Neural cell (in vitro differentiated cells): Measurements from ENCODE around the gene PTPRN2. TPM values are rescaled to one million over a fixed set of nuclear protein-coding genes. Genes with fewer than 3 reads are reported as not detected.

Experiments used
- H2AFZ ChIP-seq: fragments of 200-600, 300-800 bp; sonication (generic), shearing (Covaris generic); 2 replicates; pipeline ENCODE4 v1.6.0; 2014; ENCODE audit warnings: low read depth, mild to moderate bottlenecking, antibody characterized with exemption, low read length, moderate library complexity
- H3F3A ChIP-seq: fragments of 200-600 bp; shearing (Covaris generic); 2 replicates; pipeline ENCODE4 v1.6.1; 2016; ENCODE audit warnings: mild to moderate bottlenecking, moderate library complexity, mixed read lengths, antibody characterized with exemption, low read length; ENCODE audit not compliant: insufficient read depth, poor library complexity, severe bottlenecking
- H3K27ac ChIP-seq: fragments of 200-600, 300-800 bp; sonication (generic), shearing (Covaris generic); 2 replicates; pipeline ENCODE4 v1.5.1; 2014; ENCODE audit warnings: mild to moderate bottlenecking, low read length, moderate library complexity
- H3K27me3 ChIP-seq: fragments of 300-800, 200-600 bp; sonication (generic), shearing (Covaris generic); 2 replicates; pipeline ENCODE4 v1.6.0; 2014; ENCODE audit warnings: mild to moderate bottlenecking, low read depth, low read length, moderate library complexity; ENCODE audit not compliant: insufficient read depth
- H3K36me3 ChIP-seq: fragments of 300-800, 200-600 bp; sonication (generic), shearing (Covaris generic); 2 replicates; pipeline ENCODE4 v1.5.1; 2014; ENCODE audit warnings: mild to moderate bottlenecking, antibody characterized with exemption, low read length, moderate library complexity; ENCODE audit not compliant: insufficient read depth
- H3K4me2 ChIP-seq: fragments of 300-800, 200-600 bp; sonication (generic), shearing (Covaris generic); 2 replicates; pipeline ENCODE4 v1.6.0; 2014; ENCODE audit warnings: mild to moderate bottlenecking, low read length
- H3K4me3 ChIP-seq: fragments of 300-800, 200-600 bp; sonication (generic), shearing (Covaris generic); 2 replicates; pipeline ENCODE4 v1.5.1; 2014; ENCODE audit warnings: mild to moderate bottlenecking, low read length, moderate library complexity
- H3K79me2 ChIP-seq: fragments of 200-600 bp; shearing (Covaris generic); replicated peaks from 2 replicates; pipeline ENCODE4 v1.6.0; 2014; ENCODE audit warnings: mild to moderate bottlenecking, low read length, moderate library complexity; ENCODE audit not compliant: insufficient read depth
- H3K9ac ChIP-seq: fragments of 300-800, 200-600 bp; sonication (generic), shearing (Covaris generic); 2 replicates; pipeline ENCODE4 v1.6.1; 2016; ENCODE audit warnings: mild to moderate bottlenecking, low read length, mixed read lengths
- H3K9me2 ChIP-seq: fragments of 200-600 bp; shearing (Covaris generic); 2 replicates; pipeline ENCODE4 v1.6.1; 2016; ENCODE audit warnings: mild to moderate bottlenecking, low read length, mixed read lengths; ENCODE audit not compliant: insufficient read depth
- H3K9me3 ChIP-seq: fragments of 200-600, 300-800 bp; sonication (generic), shearing (Covaris generic); 2 replicates; pipeline ENCODE4 v1.6.1; 2016; ENCODE audit warnings: mild to moderate bottlenecking, mixed run types, low read length, moderate library complexity, mixed read lengths
- H4K20me1 ChIP-seq: fragments of 200-600 bp; shearing (Covaris generic); 2 replicates; pipeline ENCODE4 v1.6.1; 2016; ENCODE audit warnings: mild to moderate bottlenecking, mixed run types; ENCODE audit not compliant: insufficient read depth
- EP300 ChIP-seq: fragments of 450-650 bp; conservative IDR thresholded peaks from 2 replicates; pipeline ENCODE4 v1.6.1; 2014; ENCODE audit warnings: antibody characterized with exemption, mild to moderate bottlenecking, moderate library complexity; ENCODE audit not compliant: poor library complexity, severe bottlenecking
- EZH2 ChIP-seq: fragments of 200-600, 300-800 bp; shearing (Covaris generic), sonication (generic); IDR thresholded peaks from 2 replicates; pipeline ENCODE4 v1.6.1; 2014; ENCODE audit warnings: antibody characterized with exemption, low read length, borderline replicate concordance, mild to moderate bottlenecking; ENCODE audit not compliant: insufficient read depth, poor library complexity, severe bottlenecking
- MXI1 ChIP-seq: fragments of 450-650 bp; conservative IDR thresholded peaks from 2 replicates; pipeline ENCODE4 v1.6.1; 2014; ENCODE audit warnings: antibody characterized with exemption, mild to moderate bottlenecking; ENCODE audit not compliant: poor library complexity, severe bottlenecking
- POLR2AphosphoS5 ChIP-seq: IDR thresholded peaks from 2 replicates; pipeline ENCODE4 v1.6.1; 2012
- RAD21 ChIP-seq: fragments of 450-650 bp; conservative IDR thresholded peaks from 2 replicates; pipeline ENCODE4 v1.6.1; 2014; ENCODE audit warnings: antibody characterized with exemption, mild to moderate bottlenecking, moderate library complexity
- REST ChIP-seq: IDR thresholded peaks from 2 replicates; pipeline ENCODE4 v1.6.1; 2012; ENCODE audit warnings: borderline replicate concordance
- SMC3 ChIP-seq: fragments of 450-650 bp; conservative IDR thresholded peaks from 2 replicates; pipeline ENCODE4 v1.6.1; 2014; ENCODE audit warnings: antibody characterized with exemption, mild to moderate bottlenecking, moderate library complexity; ENCODE audit not compliant: poor library complexity
- TAF1 ChIP-seq: IDR thresholded peaks from 2 replicates; pipeline ENCODE4 v1.6.1; 2012; ENCODE audit warnings: low read depth
- polyA plus RNA-seq: library from polyadenylated mRNA; depleted of rRNA; stranded (reverse); fragments of >200 nt; gene quantifications from 2 replicates; pipeline ENCODE4 v1.2.3, GENCODE V29; 2014
- TF ChIP-seq, protein P1 (sequence below): fragments of 450-650 bp; IDR thresholded peaks from 2 replicates; pipeline ENCODE4 v1.5.1; 2014; ENCODE audit warnings: antibody characterized with exemption, mild to moderate bottlenecking, moderate library complexity; ENCODE audit not compliant: poor library complexity, severe bottlenecking

Gene PTPRN2
- polyA plus RNA-seq, 1 donor from 2014 or later: 31.0 TPM

GRCh38 chr7:158592541-158592940, 4.9 kb upstream of the PTPRN2 start:
- Histone ChIP-seq H3K9me3 (no peaks in the 10 kb centered on the region), H3K4me2 (no peak overlapping the region), H3K36me3 (no peaks in the 10 kb centered on the region), H3K27me3 (peaks cover 20% of the 10 kb centered on the region), H3K27ac (no peak overlapping the region), H3K9ac (no peak overlapping the region), H4K20me1 (no peaks in the 10 kb centered on the region), H3F3A (peaks cover 3% of the 10 kb centered on the region), H3K79me2 (no peaks in the 10 kb centered on the region), H2AFZ (no peak overlapping the region), H3K9me2 (no peaks in the 10 kb centered on the region), H3K4me3 (no peak overlapping the region)
- no peak for TF ChIP-seq RAD21
- TF ChIP-seq EP300: no peak
- no peak for TF ChIP-seq REST
- no peak for TF ChIP-seq MXI1
- TF ChIP-seq SMC3: no peak
- TF ChIP-seq TAF1: no peak
- TF ChIP-seq, protein P1, sequence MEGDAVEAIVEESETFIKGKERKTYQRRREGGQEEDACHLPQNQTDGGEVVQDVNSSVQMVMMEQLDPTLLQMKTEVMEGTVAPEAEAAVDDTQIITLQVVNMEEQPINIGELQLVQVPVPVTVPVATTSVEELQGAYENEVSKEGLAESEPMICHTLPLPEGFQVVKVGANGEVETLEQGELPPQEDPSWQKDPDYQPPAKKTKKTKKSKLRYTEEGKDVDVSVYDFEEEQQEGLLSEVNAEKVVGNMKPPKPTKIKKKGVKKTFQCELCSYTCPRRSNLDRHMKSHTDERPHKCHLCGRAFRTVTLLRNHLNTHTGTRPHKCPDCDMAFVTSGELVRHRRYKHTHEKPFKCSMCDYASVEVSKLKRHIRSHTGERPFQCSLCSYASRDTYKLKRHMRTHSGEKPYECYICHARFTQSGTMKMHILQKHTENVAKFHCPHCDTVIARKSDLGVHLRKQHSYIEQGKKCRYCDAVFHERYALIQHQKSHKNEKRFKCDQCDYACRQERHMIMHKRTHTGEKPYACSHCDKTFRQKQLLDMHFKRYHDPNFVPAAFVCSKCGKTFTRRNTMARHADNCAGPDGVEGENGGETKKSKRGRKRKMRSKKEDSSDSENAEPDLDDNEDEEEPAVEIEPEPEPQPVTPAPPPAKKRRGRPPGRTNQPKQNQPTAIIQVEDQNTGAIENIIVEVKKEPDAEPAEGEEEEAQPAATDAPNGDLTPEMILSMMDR: no peak
- TF ChIP-seq POLR2AphosphoS5: no peak
- no peak for TF ChIP-seq EZH2

GRCh38 chr7:158591944-158592343, 4.3 kb upstream of the PTPRN2 start:
- H3K4me3 ChIP-seq: no peak overlapping the region
- no peaks in the 10 kb centered on the region for H3K36me3 ChIP-seq
- no peak overlapping the region for H3K4me2 ChIP-seq
- TF ChIP-seq EP300: no peak
- no peak for TF ChIP-seq SMC3
- TF ChIP-seq RAD21: no peak
- TF ChIP-seq, protein P1: no peak
- no peak for TF ChIP-seq TAF1
- TF ChIP-seq POLR2AphosphoS5: no peak
- TF ChIP-seq EZH2: no peak
- TF ChIP-seq MXI1: no peak
- no peak for TF ChIP-seq REST
- no peaks in the 10 kb centered on the region for H4K20me1 ChIP-seq
- H3K27me3 ChIP-seq: peaks cover 20% of the 10 kb centered on the region
- H2AFZ ChIP-seq: no peak overlapping the region
- H3K27ac ChIP-seq: no peak overlapping the region
- no peaks in the 10 kb centered on the region for H3K9me2 ChIP-seq
- H3K9me3 ChIP-seq: no peaks in the 10 kb centered on the region
- H3F3A ChIP-seq: peaks cover 3% of the 10 kb centered on the region
- H3K9ac ChIP-seq: no peak overlapping the region
- H3K79me2 ChIP-seq: no peaks in the 10 kb centered on the region
